HAP-1 (cell line): ENCODE results near the gene TMEM131.

ENCODE experiments used
- DNase-seq, 2 experiments: peaks; one replicate each; pipeline ENCODE4 v3.0.0-alpha.2; 2016 to 2020; ENCODE audit warnings: low spot score in 2 of 2
- H3K27me3 ChIP-seq: fragments of 250-450 bp; sonication (Bioruptor Pico); 2 replicates; pipeline ENCODE4 v1.5.1; 2020; ENCODE audit warnings: low read depth, mild to moderate bottlenecking, moderate library complexity
- H3K36me3 ChIP-seq: fragments of 250-450 bp; sonication (Bioruptor Pico); replicated peaks from 2 replicates; pipeline ENCODE4 v1.5.1; 2020; ENCODE audit warnings: mild to moderate bottlenecking
- H3K4me1 ChIP-seq: fragments of 250-450 bp; sonication (Bioruptor Pico); 2 replicates; pipeline ENCODE4 v1.5.1; 2020; ENCODE audit warnings: mild to moderate bottlenecking
- H3K4me3 ChIP-seq: fragments of 250-450 bp; sonication (Bioruptor Pico); 2 replicates; pipeline ENCODE4 v1.5.1; 2020; ENCODE audit warnings: mild to moderate bottlenecking, moderate library complexity
- H3K9me3 ChIP-seq: fragments of 250-450 bp; sonication (Bioruptor Pico); 2 replicates; pipeline ENCODE4 v1.5.1; 2020; ENCODE audit warnings: mild to moderate bottlenecking, moderate library complexity
- in situ Hi-C: fragments of 300-500 bp; cut with MboI; formaldehyde crosslinking; loops from 3 replicates; pipeline ENCODE4 v1.14.3; 2020; ENCODE audit warnings: low sequenced_read_pairs, inconsistent platforms, mixed read lengths

The TMEM131 gene

GRCh38 chr2:97819754-97820153, 176.0 kb downstream of the TMEM131 start:
- Histone ChIP-seq H3K27me3 (no peaks in the 10 kb centered on the region), H3K4me1 (no peaks in the 10 kb centered on the region), H3K4me3 (no peak overlapping the region), H3K9me3 (no peaks in the 10 kb centered on the region), H3K36me3 (no peaks in the 10 kb centered on the region; the same call in 1 of the 2 replicates)
- in situ Hi-C loops: no loop called here
- no peak for DNase-seq

DNA sequence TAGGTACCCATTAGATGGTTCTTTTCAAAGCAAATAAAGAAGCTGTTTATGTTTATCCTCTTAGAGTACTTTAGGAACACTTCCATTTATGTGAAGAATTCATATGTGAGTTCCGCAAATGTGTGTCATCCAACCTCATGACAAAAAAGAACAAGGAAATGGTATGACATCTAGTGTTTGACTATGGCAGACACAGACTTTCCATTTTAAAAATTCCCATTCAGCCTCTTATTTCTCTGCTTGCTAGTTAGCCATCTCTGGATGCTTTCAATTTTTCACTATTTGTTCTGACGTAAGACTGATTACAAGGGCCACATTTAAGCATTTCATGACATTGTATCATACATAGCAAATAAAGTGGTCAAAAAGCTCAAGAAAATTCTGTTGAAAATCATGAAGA, 179.3 kb downstream of the TMEM131 start:
- H3K4me1 ChIP-seq: no peaks in the 10 kb centered on the region
- H3K4me3 ChIP-seq: no peak overlapping the region
- in situ Hi-C loops: no loop called here
- no peaks in the 10 kb centered on the region for H3K27me3 ChIP-seq
- no peak for DNase-seq
- peaks cover 18% of the 10 kb centered on the region for H3K36me3 ChIP-seq
- H3K9me3 ChIP-seq: no peaks in the 10 kb centered on the region

DNA sequence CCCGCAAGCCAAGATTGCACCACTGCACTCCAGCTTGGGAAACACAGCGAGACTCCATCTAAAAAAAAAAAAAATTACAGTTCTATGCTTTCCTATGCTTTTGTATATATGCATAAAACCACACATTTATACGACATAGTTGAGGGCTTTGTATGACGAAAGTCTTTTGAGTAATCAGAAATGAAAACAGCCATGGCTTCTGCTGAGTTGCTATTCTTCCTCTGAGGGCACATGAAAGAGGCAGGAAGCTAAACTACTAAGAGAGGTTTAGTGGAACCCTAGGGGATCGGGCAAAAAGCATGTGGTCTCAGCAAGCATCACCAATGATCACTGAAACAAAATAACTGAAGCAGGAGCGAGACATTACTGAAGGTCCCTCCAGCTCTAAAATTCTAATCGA, 182.8 kb downstream of the TMEM131 start:
- Histone ChIP-seq H3K4me1 (no peaks in the 10 kb centered on the region), H3K27me3 (no peaks in the 10 kb centered on the region), H3K36me3 (peaks cover 24% of the 10 kb centered on the region), H3K9me3 (no peaks in the 10 kb centered on the region), H3K4me3 (no peak overlapping the region)
- in situ Hi-C loops: no loop called here
- no peak for DNase-seq

- in situ Hi-C loops: loop anchor here (5.0 to 10.0 kb wide), 2 partner anchors 466 to 573 kb away; no protein-coding TSS in a partner anchor
- peaks cover 25% of the 10 kb centered on the region for H3K36me3 ChIP-seq
- no peak for DNase-seq
- no peaks in the 10 kb centered on the region for H3K27me3 ChIP-seq
- no peaks in the 10 kb centered on the region for H3K9me3 ChIP-seq
- H3K4me1 ChIP-seq: 0 out of 2 replicates have a peak, but pooled peaks cover 4% of the 10 kb centered on the region
- no peak overlapping the region for H3K4me3 ChIP-seq
These were observed 186.9 kb downstream of the TMEM131 start for GRCh38 chr2:97808816-97809215.

- 0 out of 2 replicates have a peak, but pooled peaks cover 4% of the 10 kb centered on the region for H3K4me1 ChIP-seq
- in situ Hi-C loops: loop anchor here (5.0 to 10.0 kb wide), 2 partner anchors 468 to 575 kb away; no protein-coding TSS in a partner anchor
- no peaks in the 10 kb centered on the region for H3K27me3 ChIP-seq
- peak; percentile 74 to 88 for DNase-seq
- peaks cover 15% of the 10 kb centered on the region for H3K36me3 ChIP-seq
- no peak overlapping the region for H3K4me3 ChIP-seq
- no peaks in the 10 kb centered on the region for H3K9me3 ChIP-seq
These were observed 188.8 kb downstream of the TMEM131 start for GRCh38 chr2:97806738-97807618.

GRCh38 chr2:97805776-97806175, 190.0 kb downstream of the TMEM131 start:
- Histone ChIP-seq H3K27me3 (no peaks in the 10 kb centered on the region), H3K4me1 (0 out of 2 replicates have a peak, but pooled peaks cover 4% of the 10 kb centered on the region), H3K4me3 (no peak overlapping the region), H3K9me3 (no peaks in the 10 kb centered on the region), H3K36me3 (peaks cover 11% of the 10 kb centered on the region)
- no peak for DNase-seq
- in situ Hi-C loops: loop anchor here (5.0 to 10.0 kb wide), 2 partner anchors 469 to 577 kb away; no protein-coding TSS in a partner anchor

DNA sequence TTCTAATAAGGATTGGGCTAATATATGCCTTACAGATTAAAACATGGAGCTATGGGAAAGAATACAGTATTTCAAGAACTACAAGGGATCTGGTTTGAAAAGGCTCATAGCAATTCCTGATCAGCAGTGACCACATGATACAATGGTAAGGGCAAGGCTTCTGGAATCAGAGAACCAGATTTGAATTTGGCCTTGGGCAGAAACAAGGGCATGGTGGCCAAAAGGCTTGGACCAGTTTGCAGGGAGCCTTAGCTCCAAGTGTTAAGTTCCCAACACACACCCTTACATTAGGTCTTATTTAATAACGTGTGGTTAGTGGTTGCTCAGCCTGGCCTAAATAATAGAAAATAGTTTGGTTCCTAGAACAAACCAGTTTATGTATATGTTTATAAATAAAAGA, 194.7 kb downstream of the TMEM131 start:
- Histone ChIP-seq H3K36me3 (peaks cover 18% of the 10 kb centered on the region), H3K9me3 (no peaks in the 10 kb centered on the region), H3K27me3 (no peaks in the 10 kb centered on the region), H3K4me3 (no peak overlapping the region), H3K4me1 (no peaks in the 10 kb centered on the region)
- in situ Hi-C loops: loop anchor here (10.0 kb wide), 1 partner anchor 474 kb away; no protein-coding TSS in a partner anchor
- no peak for DNase-seq

GRCh38 chr2:97798416-97798815, 197.3 kb downstream of the TMEM131 start:
- no peaks in the 10 kb centered on the region for H3K27me3 ChIP-seq
- H3K36me3 ChIP-seq: peaks cover 18% of the 10 kb centered on the region
- no peak overlapping the region for H3K4me3 ChIP-seq
- no peaks in the 10 kb centered on the region for H3K9me3 ChIP-seq
- in situ Hi-C loops: no loop called here
- DNase-seq: no peak
- H3K4me1 ChIP-seq: no peaks in the 10 kb centered on the region

- in situ Hi-C loops: no loop called here
- DNase-seq: no peak
- Histone ChIP-seq H3K9me3 (no peaks in the 10 kb centered on the region), H3K4me1 (no peaks in the 10 kb centered on the region), H3K27me3 (no peaks in the 10 kb centered on the region), H3K4me3 (no peak overlapping the region), H3K36me3 (peaks cover 23% of the 10 kb centered on the region)
These were observed 198.4 kb downstream of the TMEM131 start for GRCh38 chr2:97797355-97797754.

- H3K4me1 ChIP-seq: no peaks in the 10 kb centered on the region
- no peaks in the 10 kb centered on the region for H3K9me3 ChIP-seq
- DNase-seq: no peak
- in situ Hi-C loops: no loop called here
- H3K27me3 ChIP-seq: no peaks in the 10 kb centered on the region
- H3K4me3 ChIP-seq: no peak overlapping the region
- peaks cover 21% of the 10 kb centered on the region for H3K36me3 ChIP-seq
These were observed 199.2 kb downstream of the TMEM131 start for GRCh38 chr2:97796465-97797126.

- Histone ChIP-seq H3K9me3 (no peaks in the 10 kb centered on the region), H3K27me3 (no peaks in the 10 kb centered on the region), H3K4me1 (no peaks in the 10 kb centered on the region), H3K4me3 (no peak overlapping the region), H3K36me3 (peaks cover 14% of the 10 kb centered on the region)
- DNase-seq: no peak
- in situ Hi-C loops: no loop called here
These were observed 203.3 kb downstream of the TMEM131 start for GRCh38 chr2:97792416-97792815.

- in situ Hi-C loops: no loop called here
- H3K4me1 ChIP-seq: no peaks in the 10 kb centered on the region
These were observed 206.6 kb downstream of the TMEM131 start for GRCh38 chr2:97788986-97789644.

DNA sequence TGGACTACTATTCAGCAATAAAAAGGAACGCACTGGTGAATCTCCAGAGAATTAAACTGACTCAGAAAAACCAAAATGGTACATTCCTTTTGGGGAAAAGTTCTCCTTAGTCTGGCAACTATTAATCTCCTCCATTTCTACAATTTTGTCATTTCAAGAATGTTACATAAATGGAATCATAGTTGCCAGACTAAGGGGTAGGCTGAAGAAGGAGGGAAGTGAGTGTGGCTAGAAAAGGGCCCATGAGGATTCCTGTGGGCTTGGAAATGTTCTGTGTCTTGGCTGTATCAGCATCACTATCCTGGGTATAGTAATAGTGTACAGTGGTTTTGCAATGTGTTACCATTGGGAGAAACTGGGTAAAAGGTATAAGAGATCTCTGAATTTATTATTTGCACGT, 209.9 kb downstream of the TMEM131 start:
- Histone ChIP-seq H3K4me1 (no peaks in the 10 kb centered on the region), H3K9me3 (no peaks in the 10 kb centered on the region), H3K36me3 (0 out of 2 replicates have a peak, but pooled peaks cover 2% of the 10 kb centered on the region), H3K27me3 (no peaks in the 10 kb centered on the region), H3K4me3 (no peak overlapping the region)
- no peak for DNase-seq
- in situ Hi-C loops: no loop called here

More at GRCh38 chr2:97788986-97789644, 206.6 kb downstream of the TMEM131 start:
- no peak for DNase-seq
- Histone ChIP-seq H3K4me3 (no peak overlapping the region), H3K27me3 (no peaks in the 10 kb centered on the region), H3K36me3 (0 out of 2 replicates have a peak, but pooled peaks cover 9% of the 10 kb centered on the region), H3K9me3 (no peaks in the 10 kb centered on the region)
